GM12891 (cell line): ENCODE data around the gene CMBL.

Source experiments
- POLR2A ChIP-seq: IDR thresholded peaks from 2 replicates; pipeline ENCODE4 v1.6.1; 2011; ENCODE audit warnings: low read depth, low read length, control low read depth
- POLR2AphosphoS5 ChIP-seq: IDR thresholded peaks from 2 replicates; pipeline ENCODE4 v1.6.1; 2011; ENCODE audit warnings: low read depth, low read length, control low read depth
- TAF1 ChIP-seq: IDR thresholded peaks from 2 replicates; pipeline ENCODE4 v1.6.1; 2011; ENCODE audit warnings: low read depth, low read length, control low read depth

- TF ChIP-seq POLR2A (no peak), TAF1 (no peak), POLR2AphosphoS5 (no peak)
Observed at GRCh38 chr5:10329446-10329819, 21.7 kb upstream of the CMBL start.
